GM12873 (cell line): ENCODE results near the gene TBC1D22A.

Experiments
- CTCF ChIP-seq: IDR thresholded peaks from 2 replicates; pipeline ENCODE4 v1.5.1; 2012; ENCODE audit warnings: low read depth, mild to moderate bottlenecking, moderate library complexity, low read length, control low read depth; ENCODE audit not compliant: insufficient read depth; ENCODE audit errors: missing control alignments

TBC1D22A gene

GRCh38 chr22:47136671-47137070 lies 374.2 kb downstream of the TBC1D22A start:
- TF ChIP-seq CTCF: no peak

- TF ChIP-seq CTCF: no peak
These were observed 376.8 kb downstream of the TBC1D22A start for GRCh38 chr22:47139013-47139789.

GRCh38 chr22:47139790-47140119 lies 377.3 kb downstream of the TBC1D22A start:
- no peak for TF ChIP-seq CTCF

GRCh38 chr22:47142427-47143046 lies 380.1 kb downstream of the TBC1D22A start:
- TF ChIP-seq CTCF: no peak

GRCh38 chr22:47143249-47143938 lies 380.9 kb downstream of the TBC1D22A start:
- TF ChIP-seq CTCF: no peak

GRCh38 chr22:47144076-47144765 lies 381.8 kb downstream of the TBC1D22A start:
- TF ChIP-seq CTCF: no peak
